ENCODE results near the gene MPV17.

DNA sequence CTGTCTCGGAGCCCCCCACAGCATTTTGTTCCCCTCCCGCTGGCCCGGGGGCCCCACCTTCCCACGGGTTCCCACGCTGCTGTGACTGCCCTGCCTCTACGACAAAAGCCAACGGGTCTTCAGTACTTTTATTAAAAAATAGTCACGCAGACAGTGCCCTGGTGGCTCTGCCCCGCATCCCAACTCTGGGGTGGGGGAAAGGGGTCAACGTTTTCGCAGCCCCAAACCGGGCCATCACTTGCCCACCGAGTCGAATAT, 15.7 kb downstream of the MPV17 start:
- TF ChIP-seq, protein P1, sequence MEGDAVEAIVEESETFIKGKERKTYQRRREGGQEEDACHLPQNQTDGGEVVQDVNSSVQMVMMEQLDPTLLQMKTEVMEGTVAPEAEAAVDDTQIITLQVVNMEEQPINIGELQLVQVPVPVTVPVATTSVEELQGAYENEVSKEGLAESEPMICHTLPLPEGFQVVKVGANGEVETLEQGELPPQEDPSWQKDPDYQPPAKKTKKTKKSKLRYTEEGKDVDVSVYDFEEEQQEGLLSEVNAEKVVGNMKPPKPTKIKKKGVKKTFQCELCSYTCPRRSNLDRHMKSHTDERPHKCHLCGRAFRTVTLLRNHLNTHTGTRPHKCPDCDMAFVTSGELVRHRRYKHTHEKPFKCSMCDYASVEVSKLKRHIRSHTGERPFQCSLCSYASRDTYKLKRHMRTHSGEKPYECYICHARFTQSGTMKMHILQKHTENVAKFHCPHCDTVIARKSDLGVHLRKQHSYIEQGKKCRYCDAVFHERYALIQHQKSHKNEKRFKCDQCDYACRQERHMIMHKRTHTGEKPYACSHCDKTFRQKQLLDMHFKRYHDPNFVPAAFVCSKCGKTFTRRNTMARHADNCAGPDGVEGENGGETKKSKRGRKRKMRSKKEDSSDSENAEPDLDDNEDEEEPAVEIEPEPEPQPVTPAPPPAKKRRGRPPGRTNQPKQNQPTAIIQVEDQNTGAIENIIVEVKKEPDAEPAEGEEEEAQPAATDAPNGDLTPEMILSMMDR (IDR thresholded peaks at IDR 0.05; ENCODE audit: low read depth, low read length, poor library complexity, severe bottlenecking) = no peak
- no peak for TF ChIP-seq EZH2phosphoT487 (IDR thresholded peaks at IDR 0.05; ENCODE audit: borderline replicate concordance, low read length)
